GM12875 (cell line): Measurements from ENCODE around the gene CFAP46.

Experiments used
- H3K4me3 ChIP-seq: one replicate; pipeline ENCODE4 v1.5.1; 2011; ENCODE audit warnings: low read depth, low read length, control low read depth
- TF ChIP-seq, protein P1 (sequence below): IDR thresholded peaks from 2 replicates; pipeline ENCODE4 v1.5.1; 2011; ENCODE audit warnings: low read depth, mild to moderate bottlenecking, control low read depth, inconsistent platforms, low read length, moderate library complexity, borderline replicate concordance; ENCODE audit not compliant: insufficient read depth

Gene CFAP46

GRCh38 chr10:132942101-132943057, at the start of gene CFAP46:
TSS of gene CFAP46 (minus strand) at chr10:132942570. CDS start at chr10:132942484, 86 bp downstream.
- H3K4me3 ChIP-seq = peak within 1 kb of the TSS; percentile 7
- TF ChIP-seq, protein P1, sequence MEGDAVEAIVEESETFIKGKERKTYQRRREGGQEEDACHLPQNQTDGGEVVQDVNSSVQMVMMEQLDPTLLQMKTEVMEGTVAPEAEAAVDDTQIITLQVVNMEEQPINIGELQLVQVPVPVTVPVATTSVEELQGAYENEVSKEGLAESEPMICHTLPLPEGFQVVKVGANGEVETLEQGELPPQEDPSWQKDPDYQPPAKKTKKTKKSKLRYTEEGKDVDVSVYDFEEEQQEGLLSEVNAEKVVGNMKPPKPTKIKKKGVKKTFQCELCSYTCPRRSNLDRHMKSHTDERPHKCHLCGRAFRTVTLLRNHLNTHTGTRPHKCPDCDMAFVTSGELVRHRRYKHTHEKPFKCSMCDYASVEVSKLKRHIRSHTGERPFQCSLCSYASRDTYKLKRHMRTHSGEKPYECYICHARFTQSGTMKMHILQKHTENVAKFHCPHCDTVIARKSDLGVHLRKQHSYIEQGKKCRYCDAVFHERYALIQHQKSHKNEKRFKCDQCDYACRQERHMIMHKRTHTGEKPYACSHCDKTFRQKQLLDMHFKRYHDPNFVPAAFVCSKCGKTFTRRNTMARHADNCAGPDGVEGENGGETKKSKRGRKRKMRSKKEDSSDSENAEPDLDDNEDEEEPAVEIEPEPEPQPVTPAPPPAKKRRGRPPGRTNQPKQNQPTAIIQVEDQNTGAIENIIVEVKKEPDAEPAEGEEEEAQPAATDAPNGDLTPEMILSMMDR = no peak

GRCh38 chr10:132991706-132992432, 49.5 kb upstream of the CFAP46 start:
- TF ChIP-seq, protein P1 = no peak
- H3K4me3 ChIP-seq = no peak overlapping the region

GRCh38 chr10:132990684-132991545, 48.5 kb upstream of the CFAP46 start:
- TF ChIP-seq, protein P1 = no peak
- H3K4me3 ChIP-seq = no peak overlapping the region

GRCh38 chr10:132989476-132990415, 47.4 kb upstream of the CFAP46 start:
- TF ChIP-seq, protein P1 = no peak
- H3K4me3 ChIP-seq = no peak overlapping the region

DNA sequence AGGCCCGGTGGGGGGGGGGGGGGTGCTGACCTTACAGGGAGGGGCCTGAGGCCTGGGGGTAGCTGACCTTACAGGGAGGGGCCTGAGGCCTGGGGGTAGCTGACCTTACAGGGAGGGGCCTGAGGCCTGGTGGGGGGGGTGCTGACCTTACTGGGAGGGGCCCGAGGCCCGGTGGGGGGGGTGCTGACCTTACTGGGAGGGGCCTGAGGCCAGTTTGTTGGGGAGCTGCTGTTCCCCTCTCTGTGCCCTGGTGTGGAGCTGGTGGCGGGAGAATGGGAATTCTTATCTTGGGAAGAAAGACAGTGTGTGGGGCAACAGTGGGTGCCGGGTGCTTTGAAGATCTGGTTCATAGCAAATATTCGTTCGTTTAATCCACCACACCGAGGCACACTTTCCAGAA, 46.6 kb upstream of the CFAP46 start:
- no peak overlapping the region for H3K4me3 ChIP-seq
- TF ChIP-seq, protein P1 = no peak
